Fibroblast of lung (primary cell): ENCODE results near the gene TUBG2.

Experiments
- EZH2 ChIP-seq: IDR thresholded peaks from 2 replicates; pipeline ENCODE4 v1.5.1; 2012; ENCODE audit warnings: low read length, control low read depth, mild to moderate bottlenecking; ENCODE audit errors: missing control alignments
- TF ChIP-seq, protein P1 (sequence below), 2 donors: IDR thresholded peaks in 1 of 2; conservative IDR thresholded peaks in 1 of 2; 1 replicate in 1 of 2; 2 replicates in 1 of 2; pipeline ENCODE4 v1.5.1; 2011 to 2012; ENCODE audit warnings: low read length in 2 of 2, control low read depth in 1 of 2, inconsistent platforms in 1 of 2, low read depth in 1 of 2, mild to moderate bottlenecking in 1 of 2

GRCh38 chr17:42699415-42699740 is 40.3 kb downstream of the TUBG2 start:
- TF ChIP-seq, protein P1, sequence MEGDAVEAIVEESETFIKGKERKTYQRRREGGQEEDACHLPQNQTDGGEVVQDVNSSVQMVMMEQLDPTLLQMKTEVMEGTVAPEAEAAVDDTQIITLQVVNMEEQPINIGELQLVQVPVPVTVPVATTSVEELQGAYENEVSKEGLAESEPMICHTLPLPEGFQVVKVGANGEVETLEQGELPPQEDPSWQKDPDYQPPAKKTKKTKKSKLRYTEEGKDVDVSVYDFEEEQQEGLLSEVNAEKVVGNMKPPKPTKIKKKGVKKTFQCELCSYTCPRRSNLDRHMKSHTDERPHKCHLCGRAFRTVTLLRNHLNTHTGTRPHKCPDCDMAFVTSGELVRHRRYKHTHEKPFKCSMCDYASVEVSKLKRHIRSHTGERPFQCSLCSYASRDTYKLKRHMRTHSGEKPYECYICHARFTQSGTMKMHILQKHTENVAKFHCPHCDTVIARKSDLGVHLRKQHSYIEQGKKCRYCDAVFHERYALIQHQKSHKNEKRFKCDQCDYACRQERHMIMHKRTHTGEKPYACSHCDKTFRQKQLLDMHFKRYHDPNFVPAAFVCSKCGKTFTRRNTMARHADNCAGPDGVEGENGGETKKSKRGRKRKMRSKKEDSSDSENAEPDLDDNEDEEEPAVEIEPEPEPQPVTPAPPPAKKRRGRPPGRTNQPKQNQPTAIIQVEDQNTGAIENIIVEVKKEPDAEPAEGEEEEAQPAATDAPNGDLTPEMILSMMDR (conservative IDR thresholded peaks at IDR 0.05 in 1 of 2, IDR thresholded peaks at IDR 0.05 in 1 of 2; ENCODE audit: low read depth in 1 of 2, low read length in 2 of 2) = no peak
- no peak for TF ChIP-seq EZH2
